Lower leg skin (tissue), 3 donors: ENCODE measurements around the gene DBR1.

ENCODE experiments used
- POLR2A ChIP-seq, 2 donors: fragments of 450-650 bp; IDR thresholded peaks; one replicate each; pipeline ENCODE4 v1.6.1; 2016 to 2017; ENCODE audit warnings: antibody characterized with exemption in 2 of 2, mild to moderate bottlenecking in 1 of 2, moderate library complexity in 1 of 2
- TF ChIP-seq, protein P1 (sequence below), 3 donors: fragments of 450-650 bp; IDR thresholded peaks; one replicate each; pipeline ENCODE4 v1.5.1; 2016; ENCODE audit warnings: antibody characterized with exemption in 3 of 3, mild to moderate bottlenecking in 3 of 3, moderate library complexity in 2 of 3

GRCh38 chr3:138113326-138113725, 61.4 kb downstream of the DBR1 start:
- TF ChIP-seq, protein P1, sequence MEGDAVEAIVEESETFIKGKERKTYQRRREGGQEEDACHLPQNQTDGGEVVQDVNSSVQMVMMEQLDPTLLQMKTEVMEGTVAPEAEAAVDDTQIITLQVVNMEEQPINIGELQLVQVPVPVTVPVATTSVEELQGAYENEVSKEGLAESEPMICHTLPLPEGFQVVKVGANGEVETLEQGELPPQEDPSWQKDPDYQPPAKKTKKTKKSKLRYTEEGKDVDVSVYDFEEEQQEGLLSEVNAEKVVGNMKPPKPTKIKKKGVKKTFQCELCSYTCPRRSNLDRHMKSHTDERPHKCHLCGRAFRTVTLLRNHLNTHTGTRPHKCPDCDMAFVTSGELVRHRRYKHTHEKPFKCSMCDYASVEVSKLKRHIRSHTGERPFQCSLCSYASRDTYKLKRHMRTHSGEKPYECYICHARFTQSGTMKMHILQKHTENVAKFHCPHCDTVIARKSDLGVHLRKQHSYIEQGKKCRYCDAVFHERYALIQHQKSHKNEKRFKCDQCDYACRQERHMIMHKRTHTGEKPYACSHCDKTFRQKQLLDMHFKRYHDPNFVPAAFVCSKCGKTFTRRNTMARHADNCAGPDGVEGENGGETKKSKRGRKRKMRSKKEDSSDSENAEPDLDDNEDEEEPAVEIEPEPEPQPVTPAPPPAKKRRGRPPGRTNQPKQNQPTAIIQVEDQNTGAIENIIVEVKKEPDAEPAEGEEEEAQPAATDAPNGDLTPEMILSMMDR (IDR thresholded peaks at IDR 0.05): no peak
- TF ChIP-seq POLR2A (IDR thresholded peaks at IDR 0.05): no peak
